SH-SY5Y (cell line): ENCODE data around the gene L3HYPDH.

ENCODE experiments used
- GATA2 ChIP-seq: IDR thresholded peaks from 2 replicates; pipeline ENCODE4 v1.6.1; 2011; ENCODE audit warnings: mild to moderate bottlenecking, low read depth, low read length
- GATA3 ChIP-seq: IDR thresholded peaks from 2 replicates; pipeline ENCODE4 v1.6.1; 2011; ENCODE audit warnings: low read depth, mild to moderate bottlenecking, low read length, moderate library complexity

GRCh38 chr14:59507063-59507751 is 23.0 kb upstream of the L3HYPDH start:
- TF ChIP-seq GATA2 = peak; percentile 35; the same call in 1 of the 2 replicates
- no peak for TF ChIP-seq GATA3
